Astrocyte of the hippocampus (primary cell): ENCODE results near the gene PA2G4.

Experiments
- DNase-seq: peaks from one replicate; pipeline ENCODE4 v3.0.0; 2011; ENCODE audit warnings: low read depth, low spot score

Gene PA2G4

GRCh38 chr12:56124133-56124532 lies 19.8 kb downstream of the PA2G4 start:
- no peak for DNase-seq

GRCh38 chr12:56126732-56127239 lies 22.4 kb downstream of the PA2G4 start:
- no peak for DNase-seq

GRCh38 chr12:56127485-56127887 lies 23.1 kb downstream of the PA2G4 start:
- no peak for DNase-seq

- DNase-seq, result peak; percentile 100
Measured at GRCh38 chr12:56127888-56128669, 23.7 kb downstream of the PA2G4 start, which contains the start of gene ESYT1. Gene ESYT1 (plus strand): TSS chr12:56128267. CDS start chr12:56128320, 53 bp downstream.

- DNase-seq, result peak; percentile 57
Measured at GRCh38 chr12:56128670-56129205, 24.4 kb downstream of the PA2G4 start.

GRCh38 chr12:56129206-56129941 lies 25.0 kb downstream of the PA2G4 start:
- peak; percentile 75 for DNase-seq

- no peak for DNase-seq
Measured at GRCh38 chr12:56129942-56130495, 25.7 kb downstream of the PA2G4 start.

GRCh38 chr12:56130876-56131275 lies 26.5 kb downstream of the PA2G4 start:
- DNase-seq, result no peak

GRCh38 chr12:56134897-56135296 lies 30.5 kb downstream of the PA2G4 start:
- no peak for DNase-seq

- DNase-seq, result no peak
Measured at GRCh38 chr12:56137853-56138571, 33.7 kb downstream of the PA2G4 start.

GRCh38 chr12:56141946-56142784 lies 37.8 kb downstream of the PA2G4 start:
- no peak for DNase-seq

GRCh38 chr12:56143217-56143616 lies 38.9 kb downstream of the PA2G4 start:
- DNase-seq, result no peak

GRCh38 chr12:56143870-56144269 lies 39.5 kb downstream of the PA2G4 start:
- no peak for DNase-seq

GRCh38 chr12:56145217-56145616 lies 40.9 kb downstream of the PA2G4 start:
- DNase-seq, result no peak

- DNase-seq, result no peak
Measured at GRCh38 chr12:56146492-56147460, 42.4 kb downstream of the PA2G4 start.

- DNase-seq, result peak; percentile 45
Measured at GRCh38 chr12:56150563-56150962, 46.2 kb downstream of the PA2G4 start.

GRCh38 chr12:56151672-56152131 lies 47.3 kb downstream of the PA2G4 start:
- DNase-seq, result peak; percentile 62

GRCh38 chr12:56152132-56152755 lies 47.9 kb downstream of the PA2G4 start, which contains the start of gene MYL6B:
Gene MYL6B (plus strand): TSS chr12:56152587. CDS start chr12:56153919, 1,332 bp downstream.
- peak; percentile 97 for DNase-seq
